ENCODE data around the gene TFF3.

Gene TFF3

GRCh38 chr21:42362198-42362597, 47.0 kb upstream of the TFF3 start:
- Histone ChIP-seq H3K9me3 (ENCODE audit: severe bottlenecking) (no peaks in the 10 kb centered on the region), H3K27me3 (ENCODE audit: insufficient read depth, poor library complexity, severe bottlenecking) (no peaks in the 10 kb centered on the region), H3K36me3 (ENCODE audit: low read depth) (no peaks in the 10 kb centered on the region), H3K4me1 (ENCODE audit: insufficient read depth, poor library complexity, severe bottlenecking) (no peaks in the 10 kb centered on the region), H3K27ac (ENCODE audit: poor library complexity, severe bottlenecking) (no peak overlapping the region), H3K4me3 (ENCODE audit: severe bottlenecking) (no peak overlapping the region)
- TF ChIP-seq CTCF (IDR thresholded peaks at IDR 0.05; ENCODE audit: poor library complexity, severe bottlenecking) = no peak
- ATAC-seq (ENCODE audit: low read depth) = no peak
- no peak for DNase-seq (ENCODE audit: low spot score)

- Histone ChIP-seq H3K4me1 (ENCODE audit: insufficient read depth, poor library complexity, severe bottlenecking) (no peaks in the 10 kb centered on the region), H3K27ac (ENCODE audit: poor library complexity, severe bottlenecking) (no peak overlapping the region), H3K4me3 (ENCODE audit: severe bottlenecking) (no peak overlapping the region), H3K27me3 (ENCODE audit: insufficient read depth, poor library complexity, severe bottlenecking) (no peaks in the 10 kb centered on the region), H3K9me3 (ENCODE audit: severe bottlenecking) (peaks cover 1% of the 10 kb centered on the region), H3K36me3 (ENCODE audit: low read depth) (no peaks in the 10 kb centered on the region)
- DNase-seq (ENCODE audit: low spot score) = no peak
- no peak for ATAC-seq (ENCODE audit: low read depth)
- no peak for TF ChIP-seq CTCF (IDR thresholded peaks at IDR 0.05; ENCODE audit: poor library complexity, severe bottlenecking)
Measured at GRCh38 chr21:42361286-42361685, 46.1 kb upstream of the TFF3 start.

GRCh38 chr21:42360317-42360716, 45.1 kb upstream of the TFF3 start:
- Histone ChIP-seq H3K27me3 (ENCODE audit: insufficient read depth, poor library complexity, severe bottlenecking) (no peaks in the 10 kb centered on the region), H3K27ac (ENCODE audit: poor library complexity, severe bottlenecking) (no peak overlapping the region), H3K36me3 (ENCODE audit: low read depth) (no peaks in the 10 kb centered on the region), H3K9me3 (ENCODE audit: severe bottlenecking) (peaks cover 2% of the 10 kb centered on the region), H3K4me1 (ENCODE audit: insufficient read depth, poor library complexity, severe bottlenecking) (no peaks in the 10 kb centered on the region), H3K4me3 (ENCODE audit: severe bottlenecking) (no peak overlapping the region)
- ATAC-seq (ENCODE audit: low read depth) = no peak
- DNase-seq (ENCODE audit: low spot score) = no peak
- no peak for TF ChIP-seq CTCF (IDR thresholded peaks at IDR 0.05; ENCODE audit: poor library complexity, severe bottlenecking)

GRCh38 chr21:42358937-42359336, 43.7 kb upstream of the TFF3 start:
- no peak for ATAC-seq (ENCODE audit: low read depth)
- no peak for TF ChIP-seq CTCF (IDR thresholded peaks at IDR 0.05; ENCODE audit: poor library complexity, severe bottlenecking)

GRCh38 chr21:42358261-42358660, 43.1 kb upstream of the TFF3 start:
- Histone ChIP-seq H3K27ac (ENCODE audit: poor library complexity, severe bottlenecking) (no peak overlapping the region), H3K4me3 (ENCODE audit: severe bottlenecking) (no peak overlapping the region), H3K9me3 (ENCODE audit: severe bottlenecking) (peaks cover 2% of the 10 kb centered on the region), H3K4me1 (ENCODE audit: insufficient read depth, poor library complexity, severe bottlenecking) (no peaks in the 10 kb centered on the region), H3K36me3 (ENCODE audit: low read depth) (no peaks in the 10 kb centered on the region), H3K27me3 (ENCODE audit: insufficient read depth, poor library complexity, severe bottlenecking) (no peaks in the 10 kb centered on the region)
- no peak for TF ChIP-seq CTCF (IDR thresholded peaks at IDR 0.05; ENCODE audit: poor library complexity, severe bottlenecking)
- ATAC-seq (ENCODE audit: low read depth) (no peak), DNase-seq (ENCODE audit: low spot score) (no peak)

More at GRCh38 chr21:42358937-42359336, 43.7 kb upstream of the TFF3 start:
- Histone ChIP-seq H3K27ac (ENCODE audit: poor library complexity, severe bottlenecking) (no peak overlapping the region), H3K9me3 (ENCODE audit: severe bottlenecking) (peaks cover 2% of the 10 kb centered on the region), H3K4me1 (ENCODE audit: insufficient read depth, poor library complexity, severe bottlenecking) (no peaks in the 10 kb centered on the region), H3K27me3 (ENCODE audit: insufficient read depth, poor library complexity, severe bottlenecking) (no peaks in the 10 kb centered on the region), H3K4me3 (ENCODE audit: severe bottlenecking) (no peak overlapping the region), H3K36me3 (ENCODE audit: low read depth) (no peaks in the 10 kb centered on the region)
- no peak for DNase-seq (ENCODE audit: low spot score)
